H1 (cell line): ENCODE data around the gene MAGI2. TPM values are rescaled to one million over a fixed set of nuclear protein-coding genes. Genes with fewer than 3 reads are reported as not detected.

ENCODE experiments used
- CREB1 ChIP-seq: IDR thresholded peaks from 2 replicates; pipeline ENCODE4 v1.6.1; 2012; ENCODE audit warnings: inconsistent platforms
- EZH2 ChIP-seq: fragments of 200-600 bp; sonication (generic); IDR thresholded peaks from 2 replicates; pipeline ENCODE4 v1.7.1; 2012; ENCODE audit warnings: low read depth, mild to moderate bottlenecking, moderate library complexity, low read length, inconsistent platforms; ENCODE audit not compliant: severe bottlenecking
- SP2 ChIP-seq: IDR thresholded peaks from 2 replicates; pipeline ENCODE4 v1.6.1; 2012; ENCODE audit warnings: mild to moderate bottlenecking, low read length, inconsistent platforms
- ZNF274 ChIP-seq: IDR thresholded peaks from 2 replicates; pipeline ENCODE4 v1.7.0; 2012; ENCODE audit warnings: low read length, borderline replicate concordance; ENCODE audit errors: extremely low read depth
- polyA plus RNA-seq, 7 experiments: library from polyadenylated mRNA; depleted of rRNA in 3 of 7; stranded (reverse) in 5 of 7; unstranded in 2 of 7; fragments of >200 nt in 5 of 7; fragments of 200-250 nt in 2 of 7; gene quantifications; 1 replicate in 5 of 7; 2 replicates in 1 of 7; 4 replicates in 1 of 7; pipeline versions ENCODE4 v1.2.1 to v1.2.3, GENCODE V29; 2011 to 2013; ENCODE audit warnings: missing spikeins in 2 of 7, mixed read lengths in 2 of 7
- total RNA-seq: library from RNA; stranded (reverse); fragmentation: NEBNext Ultra II Directional; extraction: Animal tissue kit (Norgen Biotek cat#: 25700); gene quantifications from 2 replicates; pipeline ENCODE4 v1.2.1, GENCODE V29; 2021
- TF ChIP-seq, protein P1 (sequence below): fragments of 300-600 bp; sonication (generic); IDR thresholded peaks from 2 replicates; pipeline ENCODE4 v1.7.1; 2012; ENCODE audit warnings: low read length, moderate library complexity, mild to moderate bottlenecking, inconsistent platforms; ENCODE audit not compliant: insufficient replicate concordance
- TF ChIP-seq, protein P2 (sequence below): IDR thresholded peaks from 2 replicates; pipeline ENCODE4 v1.6.1; 2012; ENCODE audit warnings: low read length, inconsistent platforms

The MAGI2 gene
- total and polyA plus RNA-seq, 2 of the 8 experiments (the other 6 are each of a cell fraction or from before 2014, with no cell fraction given): 6.0 to 27.3 TPM

DNA sequence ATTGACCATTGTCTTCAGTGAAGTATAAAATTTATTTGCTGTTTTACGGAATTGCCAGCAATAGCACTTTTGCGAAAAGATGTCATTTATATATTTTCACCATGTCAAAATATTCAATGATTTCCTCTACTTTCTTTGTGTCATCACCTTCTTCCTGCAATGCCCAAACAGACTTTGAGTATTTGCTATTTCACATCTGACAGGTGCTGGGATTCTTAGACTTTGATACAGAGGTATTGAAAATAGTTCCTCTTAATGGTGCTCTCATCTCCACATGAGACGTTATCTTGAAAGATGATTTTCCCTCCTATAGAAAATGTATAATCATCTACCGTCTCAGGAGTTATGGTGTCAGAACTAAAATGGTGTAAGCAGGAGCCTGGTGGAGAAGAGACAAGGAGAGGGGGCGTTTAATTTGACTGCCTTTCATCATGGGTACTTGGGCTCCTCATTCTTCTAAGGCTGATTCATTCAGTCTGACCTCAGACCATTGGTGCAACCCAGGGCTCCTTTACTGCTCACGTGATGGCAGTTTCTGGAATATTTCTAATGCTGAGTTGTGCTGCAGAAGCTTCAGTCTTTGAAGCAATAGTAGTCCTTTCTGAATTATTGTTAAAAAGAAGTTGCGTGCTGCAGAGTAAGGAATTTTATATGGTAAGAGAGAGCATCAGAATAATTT is 1250.3 kb downstream of the MAGI2 start (continued):
- TF ChIP-seq, protein P1, sequence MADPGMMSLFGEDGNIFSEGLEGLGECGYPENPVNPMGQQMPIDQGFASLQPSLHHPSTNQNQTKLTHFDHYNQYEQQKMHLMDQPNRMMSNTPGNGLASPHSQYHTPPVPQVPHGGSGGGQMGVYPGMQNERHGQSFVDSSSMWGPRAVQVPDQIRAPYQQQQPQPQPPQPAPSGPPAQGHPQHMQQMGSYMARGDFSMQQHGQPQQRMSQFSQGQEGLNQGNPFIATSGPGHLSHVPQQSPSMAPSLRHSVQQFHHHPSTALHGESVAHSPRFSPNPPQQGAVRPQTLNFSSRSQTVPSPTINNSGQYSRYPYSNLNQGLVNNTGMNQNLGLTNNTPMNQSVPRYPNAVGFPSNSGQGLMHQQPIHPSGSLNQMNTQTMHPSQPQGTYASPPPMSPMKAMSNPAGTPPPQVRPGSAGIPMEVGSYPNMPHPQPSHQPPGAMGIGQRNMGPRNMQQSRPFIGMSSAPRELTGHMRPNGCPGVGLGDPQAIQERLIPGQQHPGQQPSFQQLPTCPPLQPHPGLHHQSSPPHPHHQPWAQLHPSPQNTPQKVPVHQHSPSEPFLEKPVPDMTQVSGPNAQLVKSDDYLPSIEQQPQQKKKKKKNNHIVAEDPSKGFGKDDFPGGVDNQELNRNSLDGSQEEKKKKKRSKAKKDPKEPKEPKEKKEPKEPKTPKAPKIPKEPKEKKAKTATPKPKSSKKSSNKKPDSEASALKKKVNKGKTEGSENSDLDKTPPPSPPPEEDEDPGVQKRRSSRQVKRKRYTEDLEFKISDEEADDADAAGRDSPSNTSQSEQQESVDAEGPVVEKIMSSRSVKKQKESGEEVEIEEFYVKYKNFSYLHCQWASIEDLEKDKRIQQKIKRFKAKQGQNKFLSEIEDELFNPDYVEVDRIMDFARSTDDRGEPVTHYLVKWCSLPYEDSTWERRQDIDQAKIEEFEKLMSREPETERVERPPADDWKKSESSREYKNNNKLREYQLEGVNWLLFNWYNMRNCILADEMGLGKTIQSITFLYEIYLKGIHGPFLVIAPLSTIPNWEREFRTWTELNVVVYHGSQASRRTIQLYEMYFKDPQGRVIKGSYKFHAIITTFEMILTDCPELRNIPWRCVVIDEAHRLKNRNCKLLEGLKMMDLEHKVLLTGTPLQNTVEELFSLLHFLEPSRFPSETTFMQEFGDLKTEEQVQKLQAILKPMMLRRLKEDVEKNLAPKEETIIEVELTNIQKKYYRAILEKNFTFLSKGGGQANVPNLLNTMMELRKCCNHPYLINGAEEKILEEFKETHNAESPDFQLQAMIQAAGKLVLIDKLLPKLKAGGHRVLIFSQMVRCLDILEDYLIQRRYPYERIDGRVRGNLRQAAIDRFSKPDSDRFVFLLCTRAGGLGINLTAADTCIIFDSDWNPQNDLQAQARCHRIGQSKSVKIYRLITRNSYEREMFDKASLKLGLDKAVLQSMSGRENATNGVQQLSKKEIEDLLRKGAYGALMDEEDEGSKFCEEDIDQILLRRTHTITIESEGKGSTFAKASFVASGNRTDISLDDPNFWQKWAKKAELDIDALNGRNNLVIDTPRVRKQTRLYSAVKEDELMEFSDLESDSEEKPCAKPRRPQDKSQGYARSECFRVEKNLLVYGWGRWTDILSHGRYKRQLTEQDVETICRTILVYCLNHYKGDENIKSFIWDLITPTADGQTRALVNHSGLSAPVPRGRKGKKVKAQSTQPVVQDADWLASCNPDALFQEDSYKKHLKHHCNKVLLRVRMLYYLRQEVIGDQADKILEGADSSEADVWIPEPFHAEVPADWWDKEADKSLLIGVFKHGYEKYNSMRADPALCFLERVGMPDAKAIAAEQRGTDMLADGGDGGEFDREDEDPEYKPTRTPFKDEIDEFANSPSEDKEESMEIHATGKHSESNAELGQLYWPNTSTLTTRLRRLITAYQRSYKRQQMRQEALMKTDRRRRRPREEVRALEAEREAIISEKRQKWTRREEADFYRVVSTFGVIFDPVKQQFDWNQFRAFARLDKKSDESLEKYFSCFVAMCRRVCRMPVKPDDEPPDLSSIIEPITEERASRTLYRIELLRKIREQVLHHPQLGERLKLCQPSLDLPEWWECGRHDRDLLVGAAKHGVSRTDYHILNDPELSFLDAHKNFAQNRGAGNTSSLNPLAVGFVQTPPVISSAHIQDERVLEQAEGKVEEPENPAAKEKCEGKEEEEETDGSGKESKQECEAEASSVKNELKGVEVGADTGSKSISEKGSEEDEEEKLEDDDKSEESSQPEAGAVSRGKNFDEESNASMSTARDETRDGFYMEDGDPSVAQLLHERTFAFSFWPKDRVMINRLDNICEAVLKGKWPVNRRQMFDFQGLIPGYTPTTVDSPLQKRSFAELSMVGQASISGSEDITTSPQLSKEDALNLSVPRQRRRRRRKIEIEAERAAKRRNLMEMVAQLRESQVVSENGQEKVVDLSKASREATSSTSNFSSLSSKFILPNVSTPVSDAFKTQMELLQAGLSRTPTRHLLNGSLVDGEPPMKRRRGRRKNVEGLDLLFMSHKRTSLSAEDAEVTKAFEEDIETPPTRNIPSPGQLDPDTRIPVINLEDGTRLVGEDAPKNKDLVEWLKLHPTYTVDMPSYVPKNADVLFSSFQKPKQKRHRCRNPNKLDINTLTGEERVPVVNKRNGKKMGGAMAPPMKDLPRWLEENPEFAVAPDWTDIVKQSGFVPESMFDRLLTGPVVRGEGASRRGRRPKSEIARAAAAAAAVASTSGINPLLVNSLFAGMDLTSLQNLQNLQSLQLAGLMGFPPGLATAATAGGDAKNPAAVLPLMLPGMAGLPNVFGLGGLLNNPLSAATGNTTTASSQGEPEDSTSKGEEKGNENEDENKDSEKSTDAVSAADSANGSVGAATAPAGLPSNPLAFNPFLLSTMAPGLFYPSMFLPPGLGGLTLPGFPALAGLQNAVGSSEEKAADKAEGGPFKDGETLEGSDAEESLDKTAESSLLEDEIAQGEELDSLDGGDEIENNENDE: no peak
- TF ChIP-seq, protein P2, sequence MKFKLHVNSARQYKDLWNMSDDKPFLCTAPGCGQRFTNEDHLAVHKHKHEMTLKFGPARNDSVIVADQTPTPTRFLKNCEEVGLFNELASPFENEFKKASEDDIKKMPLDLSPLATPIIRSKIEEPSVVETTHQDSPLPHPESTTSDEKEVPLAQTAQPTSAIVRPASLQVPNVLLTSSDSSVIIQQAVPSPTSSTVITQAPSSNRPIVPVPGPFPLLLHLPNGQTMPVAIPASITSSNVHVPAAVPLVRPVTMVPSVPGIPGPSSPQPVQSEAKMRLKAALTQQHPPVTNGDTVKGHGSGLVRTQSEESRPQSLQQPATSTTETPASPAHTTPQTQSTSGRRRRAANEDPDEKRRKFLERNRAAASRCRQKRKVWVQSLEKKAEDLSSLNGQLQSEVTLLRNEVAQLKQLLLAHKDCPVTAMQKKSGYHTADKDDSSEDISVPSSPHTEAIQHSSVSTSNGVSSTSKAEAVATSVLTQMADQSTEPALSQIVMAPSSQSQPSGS: no peak
- no peak for TF ChIP-seq CREB1
- no peak for TF ChIP-seq ZNF274
- TF ChIP-seq SP2: no peak
- no peak for TF ChIP-seq EZH2
